Endothelial cell of umbilical vein (primary cell): Measurements from ENCODE around the gene PTPRT. TPM values are rescaled to one million over a fixed set of nuclear protein-coding genes. Genes with fewer than 3 reads are reported as not detected.

ENCODE experiments used
- BruUV-seq: library from RNA; stranded (reverse); fragments of 400-500 nt; replicated peaks from 2 replicates; lab custom pipeline; 2021; lab: Mats Ljungman, UMichigan
- CTCF ChIA-PET: fragments of 300-600, 350-600 bp; sonication (Branson Sonifier 250); formaldehyde crosslinking; loops from one replicate; lab custom pipeline; 2021; ENCODE audit warnings: antibody characterized with exemption, inconsistent platforms; lab: Charles Lee
- POLR2A ChIA-PET: fragments of 300-600, 350-600 bp; sonication (Branson Sonifier 250); formaldehyde crosslinking; loops from one replicate; lab custom pipeline; 2021; ENCODE audit warnings: antibody characterized with exemption, inconsistent platforms; lab: Charles Lee
- DNase-seq: peaks from one replicate; pipeline ENCODE4 v3.0.0-alpha.2; 2011; ENCODE audit warnings: low read depth, low spot score
- FAIRE-seq: peaks from 2 replicates; lab custom pipeline; 2011; peaks lifted over from hg19 to GRCh38; lab: Jason Lieb, UNC
- H2AFZ ChIP-seq: 2 replicates; pipeline ENCODE4 v1.6.0; 2012; ENCODE audit warnings: low read depth, low read length, control low read depth, inconsistent platforms
- H3K27ac ChIP-seq: 2 replicates; pipeline ENCODE4 v1.5.1; 2011; ENCODE audit warnings: low read depth, mild to moderate bottlenecking, control low read depth, low read length, moderate library complexity; ENCODE audit not compliant: insufficient read depth
- H3K27me3 ChIP-seq, 2 experiments: 2 replicates each; pipeline versions ENCODE4 v1.6.0 to v1.6.1; 2011; ENCODE audit warnings: low read length in 2 of 2, mixed read lengths in 1 of 2; ENCODE audit not compliant: control insufficient read depth in 2 of 2, insufficient read depth in 2 of 2
- H3K36me3 ChIP-seq, 2 experiments: 2 replicates in 1 of 2; 3 replicates in 1 of 2; pipeline ENCODE4 v1.5.1; 2011; ENCODE audit warnings: low read length in 2 of 2, mild to moderate bottlenecking in 1 of 2, moderate library complexity in 1 of 2; ENCODE audit not compliant: control insufficient read depth in 2 of 2, insufficient read depth in 2 of 2; ENCODE audit errors: extremely low read depth in 1 of 2
- H3K4me1 ChIP-seq: 3 replicates; pipeline ENCODE4 v1.5.1; 2011; ENCODE audit warnings: mild to moderate bottlenecking, low read length; ENCODE audit not compliant: control insufficient read depth, insufficient read depth; ENCODE audit errors: extremely low read depth
- H3K4me2 ChIP-seq: 2 replicates; pipeline ENCODE4 v1.6.1; 2011; ENCODE audit warnings: low read length, control low read depth, mixed read lengths; ENCODE audit not compliant: insufficient read depth
- H3K4me3 ChIP-seq, 3 experiments: fragments of 200-600 bp in 1 of 3; sonication (generic), shearing (Covaris generic) in 1 of 3; replicated peaks in 1 of 3; 2 replicates each; pipeline ENCODE4 v1.5.1; 2011 to 2016; ENCODE audit warnings: control low read depth in 3 of 3, low read length in 3 of 3, mild to moderate bottlenecking in 2 of 3, inconsistent platforms in 1 of 3, low read depth in 1 of 3, moderate library complexity in 1 of 3; ENCODE audit not compliant: insufficient read depth in 1 of 3
- H3K79me2 ChIP-seq: 2 replicates; pipeline ENCODE4 v1.6.0; 2012; ENCODE audit warnings: low read length, inconsistent platforms; ENCODE audit not compliant: control insufficient read depth, insufficient read depth
- H3K9ac ChIP-seq: replicated peaks from 2 replicates; pipeline ENCODE3; 2011; ENCODE audit warnings: low read length, control low read depth; ENCODE audit not compliant: insufficient read depth; ENCODE audit errors: extremely low read depth
- H3K9me1 ChIP-seq: replicated peaks from 3 replicates; pipeline ENCODE4 v1.6.0; 2011; ENCODE audit warnings: mild to moderate bottlenecking, low read length; ENCODE audit not compliant: control insufficient read depth, insufficient read depth; ENCODE audit errors: extremely low read depth
- H3K9me3 ChIP-seq: replicated peaks from 2 replicates; pipeline ENCODE4 v1.5.1; 2012; ENCODE audit warnings: low read length, inconsistent platforms; ENCODE audit not compliant: control insufficient read depth, insufficient read depth
- H4K20me1 ChIP-seq: replicated peaks from 2 replicates; pipeline ENCODE3; 2011; ENCODE audit warnings: mild to moderate bottlenecking, low read length; ENCODE audit not compliant: control insufficient read depth, insufficient read depth; ENCODE audit errors: extremely low read depth
- EZH2 ChIP-seq: IDR thresholded peaks from 2 replicates; pipeline ENCODE4 v1.6.1; 2012; ENCODE audit warnings: borderline replicate concordance, low read depth, mild to moderate bottlenecking, moderate library complexity, low read length, inconsistent platforms; ENCODE audit not compliant: severe bottlenecking
- FOS ChIP-seq: IDR thresholded peaks from 2 replicates; pipeline ENCODE4 v1.6.1; 2011; ENCODE audit warnings: mild to moderate bottlenecking, low read length, moderate library complexity, borderline replicate concordance; ENCODE audit not compliant: insufficient read depth
- GATA2 ChIP-seq: IDR thresholded peaks from 2 replicates; pipeline ENCODE4 v1.7.0; 2011; ENCODE audit warnings: low read depth, mild to moderate bottlenecking, moderate library complexity, mixed read lengths, low read length; ENCODE audit not compliant: insufficient read length, insufficient read depth
- JUN ChIP-seq: IDR thresholded peaks from 2 replicates; pipeline ENCODE4 v1.6.1; 2011; ENCODE audit warnings: borderline replicate concordance, low read depth; ENCODE audit not compliant: insufficient read length, insufficient read depth
- MYC ChIP-seq: IDR thresholded peaks from one replicate; pipeline ENCODE4 v1.6.1; 2011; ENCODE audit warnings: mild to moderate bottlenecking, low read depth, low read length
- POLR2A ChIP-seq: IDR thresholded peaks from 2 replicates; pipeline ENCODE4 v1.6.1; 2012; ENCODE audit warnings: low read depth, mild to moderate bottlenecking, control low read depth, low read length
- POLR2AphosphoS5 ChIP-seq: IDR thresholded peaks from 2 replicates; pipeline ENCODE4 v1.6.1; 2012; ENCODE audit warnings: low read depth, mild to moderate bottlenecking, control low read depth, low read length, moderate library complexity; ENCODE audit not compliant: insufficient read depth
- dilution Hi-C: fragments of 300-500 bp; cut with MboI; formaldehyde crosslinking; loops from one replicate; pipeline ENCODE4 v1.15.0; 2019; ENCODE audit warnings: low sequenced_read_pairs; ENCODE audit not compliant: extremely low pct_ligation_motif_present
- intact Hi-C: fragments of 100-400 bp; cut with micrococcal nuclease; formaldehyde crosslinking; loops from one replicate; pipeline ENCODE4 v1.10.0; 2022
- polyA plus RNA-seq, 4 experiments: library from polyadenylated mRNA; depleted of rRNA in 3 of 4; stranded (reverse) in 3 of 4; unstranded in 1 of 4; fragments of >200 nt; gene quantifications; 2 replicates each; pipeline versions ENCODE4 v1.2.1 to v1.2.3, GENCODE V29; 2011 to 2012; ENCODE audit warnings: missing spikeins in 1 of 4
- total RNA-seq: library from RNA; stranded (reverse); gene quantifications from 2 replicates; pipeline ENCODE4 v1.2.3, GENCODE V29; 2021
- TF ChIP-seq, protein P1 (sequence below): IDR thresholded peaks from 2 replicates; pipeline ENCODE4 v1.6.1; 2011; ENCODE audit not compliant: insufficient read depth, insufficient read length
- TF ChIP-seq, protein P2 (sequence below), 2 donors: IDR thresholded peaks; 1 replicate in 1 of 2; 2 replicates in 1 of 2; pipeline ENCODE4 v1.5.1; 2011; ENCODE audit warnings: low read length in 2 of 2, mild to moderate bottlenecking in 2 of 2, moderate library complexity in 2 of 2, control low read depth in 1 of 2, inconsistent platforms in 1 of 2, low read depth in 1 of 2; ENCODE audit not compliant: insufficient read depth in 1 of 2; ENCODE audit errors: extremely low read depth in 1 of 2

The PTPRT gene
- total and polyA plus RNA-seq, 2 donors (not counting 3 experiments of a cell fraction or from before 2014, with no cell fraction given), result not detected

- CTCF ChIA-PET, result interaction anchor here (0.7 to 4.2 kb wide), 2 partner anchors 1452 to 1456 kb away, joined by 3 to 28 read pairs; no protein-coding TSS in a partner anchor
- BruUV-seq, result no TSS peak
These were observed 737 bp upstream of the PTPRT start for GRCh38 chr20:43190332-43190953.

More at GRCh38 chr20:43190332-43190953, 737 bp upstream of the PTPRT start:
- intact Hi-C loops, result no loop called here
- H3K4me3 ChIP-seq, result no peak overlapping the region
- no peaks in the 10 kb centered on the region for H3K9me3 ChIP-seq
- H3K4me2 ChIP-seq, result no peak overlapping the region
- H3K27me3 ChIP-seq, result peaks cover 11 to 15% of the 10 kb centered on the region in 2 experiments
- DNase-seq (no peak), FAIRE-seq (no peak)
- no peak overlapping the region for H3K27ac ChIP-seq
- dilution Hi-C loops, result no loop called here
- no peaks in the 10 kb centered on the region for H3K36me3 ChIP-seq
- TF ChIP-seq MYC, result no peak
- TF ChIP-seq, protein P1, sequence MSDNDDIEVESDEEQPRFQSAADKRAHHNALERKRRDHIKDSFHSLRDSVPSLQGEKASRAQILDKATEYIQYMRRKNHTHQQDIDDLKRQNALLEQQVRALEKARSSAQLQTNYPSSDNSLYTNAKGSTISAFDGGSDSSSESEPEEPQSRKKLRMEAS, result no peak
- TF ChIP-seq JUN, result no peak
- TF ChIP-seq GATA2, result no peak
- no peak for TF ChIP-seq POLR2A
- no peak for TF ChIP-seq POLR2AphosphoS5
- TF ChIP-seq EZH2, result no peak
- TF ChIP-seq, protein P2, sequence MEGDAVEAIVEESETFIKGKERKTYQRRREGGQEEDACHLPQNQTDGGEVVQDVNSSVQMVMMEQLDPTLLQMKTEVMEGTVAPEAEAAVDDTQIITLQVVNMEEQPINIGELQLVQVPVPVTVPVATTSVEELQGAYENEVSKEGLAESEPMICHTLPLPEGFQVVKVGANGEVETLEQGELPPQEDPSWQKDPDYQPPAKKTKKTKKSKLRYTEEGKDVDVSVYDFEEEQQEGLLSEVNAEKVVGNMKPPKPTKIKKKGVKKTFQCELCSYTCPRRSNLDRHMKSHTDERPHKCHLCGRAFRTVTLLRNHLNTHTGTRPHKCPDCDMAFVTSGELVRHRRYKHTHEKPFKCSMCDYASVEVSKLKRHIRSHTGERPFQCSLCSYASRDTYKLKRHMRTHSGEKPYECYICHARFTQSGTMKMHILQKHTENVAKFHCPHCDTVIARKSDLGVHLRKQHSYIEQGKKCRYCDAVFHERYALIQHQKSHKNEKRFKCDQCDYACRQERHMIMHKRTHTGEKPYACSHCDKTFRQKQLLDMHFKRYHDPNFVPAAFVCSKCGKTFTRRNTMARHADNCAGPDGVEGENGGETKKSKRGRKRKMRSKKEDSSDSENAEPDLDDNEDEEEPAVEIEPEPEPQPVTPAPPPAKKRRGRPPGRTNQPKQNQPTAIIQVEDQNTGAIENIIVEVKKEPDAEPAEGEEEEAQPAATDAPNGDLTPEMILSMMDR (IDR thresholded peaks at IDR 0.05; ENCODE audit: extremely low read depth in 1 of 2, insufficient read depth in 1 of 2, low read depth in 1 of 2, low read length in 2 of 2), result no peak
- TF ChIP-seq FOS, result no peak
- H3K79me2 ChIP-seq, result no peaks in the 10 kb centered on the region
- no peak overlapping the region for H2AFZ ChIP-seq
- POLR2A ChIA-PET, result no interaction called here
- H3K9ac ChIP-seq, result no peak overlapping the region
- no peaks in the 10 kb centered on the region for H3K4me1 ChIP-seq
- H4K20me1 ChIP-seq, result no peaks in the 10 kb centered on the region
- no peaks in the 10 kb centered on the region for H3K9me1 ChIP-seq
